H9 (cell line): Measurements from ENCODE around the gene SF3A1. TPM values are rescaled to one million over a fixed set of nuclear protein-coding genes. Genes with fewer than 3 reads are reported as not detected.
A peak's percentile ranks its signal among the peaks of the same experiment; 100 is the strongest.

ENCODE experiments used
- DNase-seq: peaks from one replicate; pipeline ENCODE4 v3.0.0-alpha.2; 2017
- H2AFZ ChIP-seq: one replicate; pipeline ENCODE4 v1.6.1; 2013; ENCODE audit warnings: mild to moderate bottlenecking, low read length, control low read depth, moderate library complexity
- H2AK5ac ChIP-seq: 2 replicates; pipeline ENCODE4 v1.6.1; 2013; ENCODE audit warnings: low read length, control low read depth, mixed read lengths; ENCODE audit not compliant: insufficient read length
- H2BK120ac ChIP-seq: one replicate; pipeline ENCODE4 v1.6.1; 2013; ENCODE audit warnings: low read depth, mild to moderate bottlenecking, low read length, control low read depth, inconsistent platforms; ENCODE audit not compliant: poor library complexity, severe bottlenecking
- H2BK12ac ChIP-seq: 2 replicates; pipeline ENCODE4 v1.6.1; 2013; ENCODE audit warnings: low read length, control low read depth, mixed read lengths, low read depth; ENCODE audit not compliant: insufficient read length
- H2BK15ac ChIP-seq: 2 replicates; pipeline ENCODE4 v1.6.1; 2013; ENCODE audit warnings: low read depth, low read length, control low read depth
- H2BK20ac ChIP-seq: one replicate; pipeline ENCODE4 v1.6.1; 2013; ENCODE audit warnings: low read depth, mild to moderate bottlenecking, low read length, control low read depth, inconsistent platforms; ENCODE audit not compliant: poor library complexity, severe bottlenecking
- H2BK5ac ChIP-seq: 2 replicates; pipeline ENCODE4 v1.6.1; 2013; ENCODE audit warnings: low read length, control low read depth, mixed read lengths; ENCODE audit not compliant: insufficient read length
- H3K14ac ChIP-seq: 2 replicates; pipeline ENCODE4 v1.6.1; 2013; ENCODE audit warnings: low read length, control low read depth; ENCODE audit not compliant: insufficient read depth
- H3K18ac ChIP-seq: 2 replicates; pipeline ENCODE4 v1.6.1; 2013; ENCODE audit warnings: low read depth, mild to moderate bottlenecking, mixed read lengths, low read length, control low read depth; ENCODE audit not compliant: insufficient read length
- H3K23ac ChIP-seq: 2 replicates; pipeline ENCODE4 v1.6.1; 2013; ENCODE audit warnings: low read length, control low read depth, mixed read lengths, low read depth; ENCODE audit not compliant: insufficient read length
- H3K23me2 ChIP-seq: 2 replicates; pipeline ENCODE4 v1.6.1; 2013; ENCODE audit warnings: low read depth, mild to moderate bottlenecking, mixed read lengths, low read length, control low read depth; ENCODE audit not compliant: insufficient read length, poor library complexity, severe bottlenecking
- H3K27ac ChIP-seq: 2 replicates; pipeline ENCODE4 v1.5.1; 2013; ENCODE audit warnings: low read length, control low read depth, mixed read lengths, low read depth; ENCODE audit not compliant: insufficient read length
- H3K27me3 ChIP-seq: 2 replicates; pipeline ENCODE4 v1.6.1; 2013; ENCODE audit warnings: low read length, control low read depth, inconsistent platforms; ENCODE audit not compliant: insufficient read depth
- H3K4ac ChIP-seq: 2 replicates; pipeline ENCODE4 v1.6.1; 2013; ENCODE audit warnings: low read depth, mild to moderate bottlenecking, control low read depth, inconsistent platforms, low read length, moderate library complexity
- H3K4me1 ChIP-seq: 2 replicates; pipeline ENCODE4 v1.6.1; 2013; ENCODE audit warnings: low read length, control low read depth, inconsistent platforms; ENCODE audit not compliant: insufficient read depth
- H3K4me2 ChIP-seq: 2 replicates; pipeline ENCODE4 v1.6.1; 2013; ENCODE audit warnings: low read length, control low read depth, mixed read lengths; ENCODE audit not compliant: insufficient read length, insufficient read depth
- H3K56ac ChIP-seq: 2 replicates; pipeline ENCODE4 v1.6.1; 2013; ENCODE audit warnings: low read depth, mild to moderate bottlenecking, mixed read lengths, low read length, control low read depth; ENCODE audit not compliant: insufficient read length
- H3K79me1 ChIP-seq: 2 replicates; pipeline ENCODE4 v1.6.1; 2013; ENCODE audit warnings: low read depth, mild to moderate bottlenecking, moderate library complexity, low read length, control low read depth, inconsistent platforms; ENCODE audit not compliant: insufficient read depth, poor library complexity, severe bottlenecking
- H3K79me2 ChIP-seq: 2 replicates; pipeline ENCODE4 v1.6.1; 2013; ENCODE audit warnings: low read length, control low read depth, inconsistent platforms; ENCODE audit not compliant: insufficient read depth
- H3K9ac ChIP-seq: 2 replicates; pipeline ENCODE4 v1.6.1; 2013; ENCODE audit warnings: low read length, control low read depth, mixed read lengths; ENCODE audit not compliant: insufficient read length; ENCODE audit errors: extremely low read depth
- H3K9me3 ChIP-seq: one replicate; pipeline ENCODE4 v1.6.1; 2013; ENCODE audit warnings: low read depth, low read length, inconsistent platforms; ENCODE audit not compliant: control insufficient read depth
- H3T11ph ChIP-seq: one replicate; pipeline ENCODE4 v1.6.1; 2013; ENCODE audit warnings: mild to moderate bottlenecking, low read length, control low read depth, inconsistent platforms
- H4K20me1 ChIP-seq: one replicate; pipeline ENCODE4 v1.6.1; 2013; ENCODE audit not compliant: control insufficient read depth, insufficient read length, insufficient read depth
- H4K5ac ChIP-seq: 2 replicates; pipeline ENCODE4 v1.6.1; 2013; ENCODE audit warnings: low read depth, mild to moderate bottlenecking, mixed read lengths, low read length, control low read depth; ENCODE audit not compliant: insufficient read length
- H4K8ac ChIP-seq: replicated peaks from 2 replicates; pipeline ENCODE4 v1.6.1; 2013; ENCODE audit warnings: low read length, control low read depth, mixed read lengths, low read depth; ENCODE audit not compliant: insufficient read length
- H4K91ac ChIP-seq: 2 replicates; pipeline ENCODE4 v1.6.1; 2013; ENCODE audit warnings: low read depth, mild to moderate bottlenecking, moderate library complexity, mixed read lengths, low read length, control low read depth; ENCODE audit not compliant: insufficient read length
- H3K27ac Mint-ChIP-seq, 3 experiments: 2 replicates in 2 of 3; 3 replicates in 1 of 3; pipeline ENCODE4 v1.8.0; 2020 to 2021; ENCODE audit warnings: mixed read lengths in 3 of 3, mild to moderate bottlenecking in 1 of 3, moderate library complexity in 1 of 3
- H3K27me3 Mint-ChIP-seq: 2 replicates; pipeline ENCODE4 v1.8.0; 2021; ENCODE audit warnings: low read depth, mild to moderate bottlenecking, moderate library complexity, mixed read lengths
- H3K36me3 Mint-ChIP-seq, 3 experiments: 2 replicates in 2 of 3; 3 replicates in 1 of 3; pipeline ENCODE4 v1.8.0; 2020 to 2021; ENCODE audit warnings: low read depth in 3 of 3, mixed read lengths in 3 of 3; ENCODE audit not compliant: insufficient read depth in 1 of 3
- H3K4me1 Mint-ChIP-seq, 2 experiments: 2 replicates each; pipeline ENCODE4 v1.8.0; 2020; ENCODE audit warnings: mixed read lengths in 2 of 2
- H3K4me3 Mint-ChIP-seq, 2 experiments: 2 replicates in 1 of 2; 3 replicates in 1 of 2; pipeline ENCODE4 v1.8.0; 2020 to 2021; ENCODE audit warnings: mild to moderate bottlenecking in 2 of 2, mixed read lengths in 2 of 2, moderate library complexity in 1 of 2
- H3K9me3 Mint-ChIP-seq, 2 experiments: 2 replicates in 1 of 2; 3 replicates in 1 of 2; pipeline ENCODE4 v1.8.0; 2020; ENCODE audit warnings: mild to moderate bottlenecking in 2 of 2, mixed read lengths in 2 of 2, moderate library complexity in 1 of 2
- CTCF ChIP-seq: fragments of 200-600 bp; sonication (generic); conservative IDR thresholded peaks from 3 replicates; pipeline ENCODE4 v1.8.0; 2021; ENCODE audit warnings: antibody characterized with exemption, mild to moderate bottlenecking
- WGBS: extraction: QIAGEN DNeasy Blood & Tissue Kit; methylation state at CpG from one replicate; pipeline ENCODE4 v1.1.7; 2013; ENCODE audit warnings: missing lambda C conversion rate, low lambda C conversion rate, mixed read lengths; ENCODE audit not compliant: insufficient read length; ENCODE audit errors: extremely low coverage; 5-methylcytosine and 5-hydroxymethylcytosine counted together
- total RNA-seq: library from RNA; stranded (reverse); gene quantifications from 2 replicates; pipeline ENCODE4 v1.2.1, GENCODE V29; 2021

SF3A1 gene
- total RNA-seq, 1 experiment from 2014 or later: 225 TPM

GRCh38 chr22:30327864-30328345, 28.8 kb downstream of the SF3A1 start:
- Histone ChIP-seq H3K4me2 (no peak overlapping the region), H2BK5ac (no peak overlapping the region), H3K79me2 (no peaks in the 10 kb centered on the region), H3K14ac (no peak overlapping the region), H2AFZ (no peak overlapping the region), H2BK15ac (no peak overlapping the region), H3K9me3 (no peaks in the 10 kb centered on the region), H3K4ac (no peak overlapping the region), H3K9ac (no peak overlapping the region), H3K18ac (no peak overlapping the region), H3K23ac (no peak overlapping the region), H3T11ph (no peak overlapping the region), H2AK5ac (no peak overlapping the region), H4K20me1 (peaks cover 2% of the 10 kb centered on the region), H2BK12ac (no peak overlapping the region), H3K27ac (no peak overlapping the region), H4K91ac (no peak overlapping the region), H3K56ac (no peak overlapping the region), H4K5ac (no peak overlapping the region), H4K8ac (no peak overlapping the region), H2BK20ac (no peak overlapping the region), H3K27me3 (no peaks in the 10 kb centered on the region), H3K4me1 (no peaks in the 10 kb centered on the region), H3K23me2 (peaks cover 4% of the 10 kb centered on the region), H3K79me1 (no peaks in the 10 kb centered on the region), H2BK120ac (no peak overlapping the region)
- Mint-ChIP-seq H3K9me3 (no peaks in the 10 kb centered on the region), H3K4me3 (peak overlapping the region; percentile 44 to 73; a peak in 4 of 5 replicates), H3K27me3 (no peaks in the 10 kb centered on the region; the same call in 1 of the 2 replicates), H3K27ac (peak overlapping the region in 1 of 3 experiments; percentile 71; a peak in 2 of 7 replicates), H3K36me3 (peaks cover 2 to 20% (median 11%) of the 10 kb centered on the region in 3 experiments; a peak in 6 of 7 replicates), H3K4me1 (peaks cover 24 to 29% of the 10 kb centered on the region in 2 experiments)
- WGBS: no CpG with 5 or more reads among the region's 5 CpGs
- DNase-seq: peak; percentile 57
- TF ChIP-seq CTCF: peak; percentile 46; the same call in 2 of the 3 replicates
